Endothelial cell of umbilical vein (primary cell): Measurements from ENCODE around the gene FAM193A. TPM values are rescaled to one million over a fixed set of nuclear protein-coding genes. Genes with fewer than 3 reads are reported as not detected.

Source experiments
- BruUV-seq: library from RNA; stranded (reverse); fragments of 400-500 nt; replicated peaks from 2 replicates; lab custom pipeline; 2021; lab: Mats Ljungman, UMichigan
- CTCF ChIA-PET: fragments of 300-600, 350-600 bp; sonication (Branson Sonifier 250); formaldehyde crosslinking; loops from one replicate; lab custom pipeline; 2021; ENCODE audit warnings: antibody characterized with exemption, inconsistent platforms; lab: Charles Lee
- POLR2A ChIA-PET: fragments of 300-600, 350-600 bp; sonication (Branson Sonifier 250); formaldehyde crosslinking; loops from one replicate; lab custom pipeline; 2021; ENCODE audit warnings: antibody characterized with exemption, inconsistent platforms; lab: Charles Lee
- DNase-seq: peaks from one replicate; pipeline ENCODE4 v3.0.0-alpha.2; 2011; ENCODE audit warnings: low read depth, low spot score
- FAIRE-seq: peaks from 2 replicates; lab custom pipeline; 2011; peaks lifted over from hg19 to GRCh38; lab: Jason Lieb, UNC
- H2AFZ ChIP-seq: 2 replicates; pipeline ENCODE4 v1.6.0; 2012; ENCODE audit warnings: low read depth, low read length, control low read depth, inconsistent platforms
- H3K27ac ChIP-seq: 2 replicates; pipeline ENCODE4 v1.5.1; 2011; ENCODE audit warnings: low read depth, mild to moderate bottlenecking, control low read depth, low read length, moderate library complexity; ENCODE audit not compliant: insufficient read depth
- H3K27me3 ChIP-seq, 2 experiments: 2 replicates each; pipeline versions ENCODE4 v1.6.0 to v1.6.1; 2011; ENCODE audit warnings: low read length in 2 of 2, mixed read lengths in 1 of 2; ENCODE audit not compliant: control insufficient read depth in 2 of 2, insufficient read depth in 2 of 2
- H3K36me3 ChIP-seq, 2 experiments: 2 replicates in 1 of 2; 3 replicates in 1 of 2; pipeline ENCODE4 v1.5.1; 2011; ENCODE audit warnings: low read length in 2 of 2, mild to moderate bottlenecking in 1 of 2, moderate library complexity in 1 of 2; ENCODE audit not compliant: control insufficient read depth in 2 of 2, insufficient read depth in 2 of 2; ENCODE audit errors: extremely low read depth in 1 of 2
- H3K4me1 ChIP-seq: 3 replicates; pipeline ENCODE4 v1.5.1; 2011; ENCODE audit warnings: mild to moderate bottlenecking, low read length; ENCODE audit not compliant: control insufficient read depth, insufficient read depth; ENCODE audit errors: extremely low read depth
- H3K4me2 ChIP-seq: 2 replicates; pipeline ENCODE4 v1.6.1; 2011; ENCODE audit warnings: low read length, control low read depth, mixed read lengths; ENCODE audit not compliant: insufficient read depth
- H3K4me3 ChIP-seq, 3 experiments: fragments of 200-600 bp in 1 of 3; sonication (generic), shearing (Covaris generic) in 1 of 3; replicated peaks in 1 of 3; 2 replicates each; pipeline ENCODE4 v1.5.1; 2011 to 2016; ENCODE audit warnings: control low read depth in 3 of 3, low read length in 3 of 3, mild to moderate bottlenecking in 2 of 3, inconsistent platforms in 1 of 3, low read depth in 1 of 3, moderate library complexity in 1 of 3; ENCODE audit not compliant: insufficient read depth in 1 of 3
- H3K79me2 ChIP-seq: 2 replicates; pipeline ENCODE4 v1.6.0; 2012; ENCODE audit warnings: low read length, inconsistent platforms; ENCODE audit not compliant: control insufficient read depth, insufficient read depth
- H3K9ac ChIP-seq: replicated peaks from 2 replicates; pipeline ENCODE3; 2011; ENCODE audit warnings: low read length, control low read depth; ENCODE audit not compliant: insufficient read depth; ENCODE audit errors: extremely low read depth
- H3K9me1 ChIP-seq: replicated peaks from 3 replicates; pipeline ENCODE4 v1.6.0; 2011; ENCODE audit warnings: mild to moderate bottlenecking, low read length; ENCODE audit not compliant: control insufficient read depth, insufficient read depth; ENCODE audit errors: extremely low read depth
- H3K9me3 ChIP-seq: replicated peaks from 2 replicates; pipeline ENCODE4 v1.5.1; 2012; ENCODE audit warnings: low read length, inconsistent platforms; ENCODE audit not compliant: control insufficient read depth, insufficient read depth
- H4K20me1 ChIP-seq: replicated peaks from 2 replicates; pipeline ENCODE3; 2011; ENCODE audit warnings: mild to moderate bottlenecking, low read length; ENCODE audit not compliant: control insufficient read depth, insufficient read depth; ENCODE audit errors: extremely low read depth
- EZH2 ChIP-seq: IDR thresholded peaks from 2 replicates; pipeline ENCODE4 v1.6.1; 2012; ENCODE audit warnings: borderline replicate concordance, low read depth, mild to moderate bottlenecking, moderate library complexity, low read length, inconsistent platforms; ENCODE audit not compliant: severe bottlenecking
- FOS ChIP-seq: IDR thresholded peaks from 2 replicates; pipeline ENCODE4 v1.6.1; 2011; ENCODE audit warnings: mild to moderate bottlenecking, low read length, moderate library complexity, borderline replicate concordance; ENCODE audit not compliant: insufficient read depth
- GATA2 ChIP-seq: IDR thresholded peaks from 2 replicates; pipeline ENCODE4 v1.7.0; 2011; ENCODE audit warnings: low read depth, mild to moderate bottlenecking, moderate library complexity, mixed read lengths, low read length; ENCODE audit not compliant: insufficient read length, insufficient read depth
- JUN ChIP-seq: IDR thresholded peaks from 2 replicates; pipeline ENCODE4 v1.6.1; 2011; ENCODE audit warnings: borderline replicate concordance, low read depth; ENCODE audit not compliant: insufficient read length, insufficient read depth
- MYC ChIP-seq: IDR thresholded peaks from one replicate; pipeline ENCODE4 v1.6.1; 2011; ENCODE audit warnings: mild to moderate bottlenecking, low read depth, low read length
- dilution Hi-C: fragments of 300-500 bp; cut with MboI; formaldehyde crosslinking; loops from one replicate; pipeline ENCODE4 v1.15.0; 2019; ENCODE audit warnings: low sequenced_read_pairs; ENCODE audit not compliant: extremely low pct_ligation_motif_present
- intact Hi-C: fragments of 100-400 bp; cut with micrococcal nuclease; formaldehyde crosslinking; loops from one replicate; pipeline ENCODE4 v1.10.0; 2022
- polyA plus RNA-seq, 4 experiments: library from polyadenylated mRNA; depleted of rRNA in 3 of 4; stranded (reverse) in 3 of 4; unstranded in 1 of 4; fragments of >200 nt; gene quantifications; 2 replicates each; pipeline versions ENCODE4 v1.2.1 to v1.2.3, GENCODE V29; 2011 to 2012; ENCODE audit warnings: missing spikeins in 1 of 4
- total RNA-seq: library from RNA; stranded (reverse); gene quantifications from 2 replicates; pipeline ENCODE4 v1.2.3, GENCODE V29; 2021
- TF ChIP-seq, protein P1 (sequence below), 2 donors: IDR thresholded peaks; 1 replicate in 1 of 2; 2 replicates in 1 of 2; pipeline ENCODE4 v1.5.1; 2011; ENCODE audit warnings: low read length in 2 of 2, mild to moderate bottlenecking in 2 of 2, moderate library complexity in 2 of 2, control low read depth in 1 of 2, inconsistent platforms in 1 of 2, low read depth in 1 of 2; ENCODE audit not compliant: insufficient read depth in 1 of 2; ENCODE audit errors: extremely low read depth in 1 of 2
- TF ChIP-seq, protein P2 (sequence below): IDR thresholded peaks from 2 replicates; pipeline ENCODE4 v1.6.1; 2011; ENCODE audit not compliant: insufficient read depth, insufficient read length

The FAM193A gene
- total and polyA plus RNA-seq, 2 donors (not counting 3 experiments of a cell fraction or from before 2014, with no cell fraction given): 12.3 to 32.1 TPM

DNA sequence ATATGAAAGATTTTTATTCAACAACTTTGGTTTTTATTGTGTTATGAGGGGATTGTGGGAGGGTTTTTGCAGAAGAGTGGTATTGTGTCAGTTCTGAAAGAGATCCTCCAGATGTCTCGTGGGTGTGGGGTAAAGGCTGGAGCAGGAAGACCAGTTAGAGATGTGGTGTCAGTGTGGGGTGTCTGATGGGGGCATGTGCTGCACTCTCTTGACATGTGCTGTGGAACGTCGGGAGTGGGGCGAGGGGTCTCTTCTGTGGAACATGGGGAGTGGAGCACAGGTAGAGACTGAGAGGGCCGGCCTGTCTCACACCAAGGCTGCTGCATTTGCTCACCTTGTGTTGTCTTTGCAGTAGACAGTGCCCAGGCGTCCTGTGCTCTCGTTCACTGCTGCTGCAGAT lies 37.6 kb downstream of the FAM193A start:
- H2AFZ ChIP-seq: no peak overlapping the region
- CTCF ChIA-PET: no interaction called here
- H4K20me1 ChIP-seq: no peaks in the 10 kb centered on the region
- H3K9ac ChIP-seq: no peak overlapping the region
- no peak overlapping the region for H3K4me3 ChIP-seq
- TF ChIP-seq GATA2: no peak
- TF ChIP-seq, protein P1, sequence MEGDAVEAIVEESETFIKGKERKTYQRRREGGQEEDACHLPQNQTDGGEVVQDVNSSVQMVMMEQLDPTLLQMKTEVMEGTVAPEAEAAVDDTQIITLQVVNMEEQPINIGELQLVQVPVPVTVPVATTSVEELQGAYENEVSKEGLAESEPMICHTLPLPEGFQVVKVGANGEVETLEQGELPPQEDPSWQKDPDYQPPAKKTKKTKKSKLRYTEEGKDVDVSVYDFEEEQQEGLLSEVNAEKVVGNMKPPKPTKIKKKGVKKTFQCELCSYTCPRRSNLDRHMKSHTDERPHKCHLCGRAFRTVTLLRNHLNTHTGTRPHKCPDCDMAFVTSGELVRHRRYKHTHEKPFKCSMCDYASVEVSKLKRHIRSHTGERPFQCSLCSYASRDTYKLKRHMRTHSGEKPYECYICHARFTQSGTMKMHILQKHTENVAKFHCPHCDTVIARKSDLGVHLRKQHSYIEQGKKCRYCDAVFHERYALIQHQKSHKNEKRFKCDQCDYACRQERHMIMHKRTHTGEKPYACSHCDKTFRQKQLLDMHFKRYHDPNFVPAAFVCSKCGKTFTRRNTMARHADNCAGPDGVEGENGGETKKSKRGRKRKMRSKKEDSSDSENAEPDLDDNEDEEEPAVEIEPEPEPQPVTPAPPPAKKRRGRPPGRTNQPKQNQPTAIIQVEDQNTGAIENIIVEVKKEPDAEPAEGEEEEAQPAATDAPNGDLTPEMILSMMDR (IDR thresholded peaks at IDR 0.05; ENCODE audit: extremely low read depth in 1 of 2, insufficient read depth in 1 of 2, low read depth in 1 of 2, low read length in 2 of 2): no peak
- no peak for TF ChIP-seq JUN
- TF ChIP-seq MYC: no peak
- TF ChIP-seq, protein P2, sequence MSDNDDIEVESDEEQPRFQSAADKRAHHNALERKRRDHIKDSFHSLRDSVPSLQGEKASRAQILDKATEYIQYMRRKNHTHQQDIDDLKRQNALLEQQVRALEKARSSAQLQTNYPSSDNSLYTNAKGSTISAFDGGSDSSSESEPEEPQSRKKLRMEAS: no peak
- TF ChIP-seq FOS: no peak
- TF ChIP-seq EZH2: no peak
- H3K4me1 ChIP-seq: no peaks in the 10 kb centered on the region
- BruUV-seq: no TSS peak
- POLR2A ChIA-PET: no interaction called here
- H3K9me3 ChIP-seq: no peaks in the 10 kb centered on the region
- H3K4me2 ChIP-seq: no peak overlapping the region
- no peaks in the 10 kb centered on the region for H3K36me3 ChIP-seq
- dilution Hi-C loops (no loop called here), intact Hi-C loops (no loop called here)
- no peaks in the 10 kb centered on the region for H3K9me1 ChIP-seq
- peaks cover 93% of the 10 kb centered on the region for H3K79me2 ChIP-seq
- H3K27ac ChIP-seq: no peak overlapping the region
- no peaks in the 10 kb centered on the region for H3K27me3 ChIP-seq
- FAIRE-seq (no peak), DNase-seq (no peak)
